HEK293T (cell line): ENCODE measurements around the gene ZNF516.

Source experiments
- CTCF ChIA-PET: fragments of 350-600 bp; formaldehyde crosslinking; extraction: SDS; loops from one replicate; lab custom pipeline; 2021; ENCODE audit warnings: antibody characterized with exemption, inconsistent platforms; lab: Yijun Ruan, JAX
- POLR2A ChIA-PET: fragments of 350-600 bp; formaldehyde crosslinking; extraction: SDS; loops from one replicate; lab custom pipeline; 2020; ENCODE audit warnings: antibody characterized with exemption, inconsistent platforms; lab: Yijun Ruan, JAX
- DNase-seq: peaks from one replicate; pipeline ENCODE4 v3.0.0; 2012; ENCODE audit warnings: mixed read lengths; ENCODE audit errors: extremely low spot score
- ARNT ChIP-seq: fragments of 450-650 bp; IDR thresholded peaks from 2 replicates; pipeline ENCODE4 v1.6.1; 2017; ENCODE audit warnings: mild to moderate bottlenecking
- BHLHE40 ChIP-seq: fragments of 450-650 bp; IDR thresholded peaks from 2 replicates; pipeline ENCODE4 v1.6.1; 2016; ENCODE audit warnings: mild to moderate bottlenecking, moderate library complexity, borderline replicate concordance
- CTBP1 ChIP-seq: fragments of 450-650 bp; IDR thresholded peaks from 2 replicates; pipeline ENCODE4 v1.6.1; 2016; ENCODE audit warnings: borderline replicate concordance
- ELF4 ChIP-seq: fragments of 450-650 bp; IDR thresholded peaks from 2 replicates; pipeline ENCODE4 v1.6.1; 2017; ENCODE audit warnings: antibody characterized with exemption
- FOXA1 ChIP-seq: fragments of 450-650 bp; IDR thresholded peaks from 2 replicates; pipeline ENCODE4 v1.6.1; 2016; ENCODE audit warnings: mild to moderate bottlenecking
- FOXK2 ChIP-seq: fragments of 450-650 bp; IDR thresholded peaks from 2 replicates; pipeline ENCODE4 v1.6.1; 2016; ENCODE audit warnings: mild to moderate bottlenecking
- FOXM1 ChIP-seq: fragments of 450-650 bp; IDR thresholded peaks from 2 replicates; pipeline ENCODE4 v1.6.1; 2017; ENCODE audit warnings: mild to moderate bottlenecking, borderline replicate concordance
- HDGF ChIP-seq: fragments of 450-650 bp; IDR thresholded peaks from 2 replicates; pipeline ENCODE4 v1.6.1; 2017; ENCODE audit warnings: antibody characterized with exemption, borderline replicate concordance
- L3MBTL2 ChIP-seq: fragments of 450-650 bp; conservative IDR thresholded peaks from 2 replicates; pipeline ENCODE4 v1.6.1; 2016; ENCODE audit warnings: mild to moderate bottlenecking
- LEF1 ChIP-seq: fragments of 450-650 bp; IDR thresholded peaks from 2 replicates; pipeline ENCODE4 v1.6.1; 2017; ENCODE audit warnings: mild to moderate bottlenecking, borderline replicate concordance
- NFRKB ChIP-seq: fragments of 450-650 bp; IDR thresholded peaks from 2 replicates; pipeline ENCODE4 v1.6.1; 2016; ENCODE audit warnings: mild to moderate bottlenecking, moderate library complexity
- SP1 ChIP-seq: fragments of 450-650 bp; IDR thresholded peaks from 2 replicates; pipeline ENCODE4 v1.6.1; 2017
- SUZ12 ChIP-seq: fragments of 450-650 bp; IDR thresholded peaks from 2 replicates; pipeline ENCODE4 v1.6.1; 2016; ENCODE audit warnings: mild to moderate bottlenecking
- TARDBP ChIP-seq: fragments of 450-650 bp; IDR thresholded peaks from 2 replicates; pipeline ENCODE4 v1.6.1; 2016
- ZNF384 ChIP-seq: fragments of 450-650 bp; IDR thresholded peaks from 2 replicates; pipeline ENCODE4 v1.6.1; 2016
- TF ChIP-seq, protein P1 (sequence below): fragments of 450-650 bp; IDR thresholded peaks from 2 replicates; pipeline ENCODE4 v1.6.1; 2016

The ZNF516 gene

DNA sequence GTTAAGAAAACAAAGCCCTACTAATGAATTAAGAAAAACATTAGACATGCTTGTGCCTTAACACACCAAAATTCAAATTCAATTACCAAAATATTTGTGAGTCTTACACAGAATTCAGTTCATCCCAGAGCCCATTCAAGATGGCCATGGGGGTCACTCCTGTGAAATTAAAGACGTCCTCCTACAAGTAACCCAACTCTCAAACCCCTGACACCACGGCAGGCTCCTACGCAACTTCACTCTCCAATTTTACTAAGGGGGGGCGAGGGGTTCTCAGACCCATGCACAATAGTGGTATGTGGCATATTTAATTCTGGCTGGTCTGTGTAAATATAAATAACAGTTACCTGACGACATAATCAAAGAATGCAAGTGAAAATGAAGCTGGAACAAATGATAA, 5.0 kb downstream of the ZNF516 start:
- no peak for DNase-seq
- TF ChIP-seq FOXK2 = no peak
- TF ChIP-seq SP1 = no peak
- TF ChIP-seq FOXM1 = no peak
- no peak for TF ChIP-seq HDGF
- no peak for TF ChIP-seq FOXA1
- TF ChIP-seq ZNF384 = no peak
- TF ChIP-seq, protein P1, sequence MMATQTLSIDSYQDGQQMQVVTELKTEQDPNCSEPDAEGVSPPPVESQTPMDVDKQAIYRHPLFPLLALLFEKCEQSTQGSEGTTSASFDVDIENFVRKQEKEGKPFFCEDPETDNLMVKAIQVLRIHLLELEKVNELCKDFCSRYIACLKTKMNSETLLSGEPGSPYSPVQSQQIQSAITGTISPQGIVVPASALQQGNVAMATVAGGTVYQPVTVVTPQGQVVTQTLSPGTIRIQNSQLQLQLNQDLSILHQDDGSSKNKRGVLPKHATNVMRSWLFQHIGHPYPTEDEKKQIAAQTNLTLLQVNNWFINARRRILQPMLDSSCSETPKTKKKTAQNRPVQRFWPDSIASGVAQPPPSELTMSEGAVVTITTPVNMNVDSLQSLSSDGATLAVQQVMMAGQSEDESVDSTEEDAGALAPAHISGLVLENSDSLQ = no peak
- TF ChIP-seq CTBP1 = no peak
- no peak for TF ChIP-seq LEF1
- no peak for TF ChIP-seq L3MBTL2
- TF ChIP-seq ARNT = no peak
- TF ChIP-seq BHLHE40 = no peak
- no peak for TF ChIP-seq NFRKB
- no peak for TF ChIP-seq SUZ12
- ChIA-PET CTCF (interaction anchor here (0.6 to 0.9 kb wide), 3 partner anchors 9 to 168 kb away, joined by 3 to 4 read pairs (median 3); no protein-coding TSS in a partner anchor), POLR2A (interaction anchor here (1.0 kb wide), 1 partner anchor 9 kb away, joined by 5 read pairs; no protein-coding TSS in a partner anchor)

GRCh38 chr18:76489081-76489480, 6.0 kb downstream of the ZNF516 start:
- no peak for DNase-seq
- TF ChIP-seq, protein P1 = no peak
- TF ChIP-seq BHLHE40 (no peak), ELF4 (no peak), ZNF384 (no peak), SP1 (no peak), NFRKB (no peak), FOXA1 (no peak), TARDBP (no peak), ARNT (no peak)
- ChIA-PET POLR2A (interaction anchor here (0.9 kb wide), 1 partner anchor 81 kb away, joined by 3 read pairs; no protein-coding TSS in a partner anchor), CTCF (no interaction called here)

- TF ChIP-seq SP1 (no peak), NFRKB (no peak), FOXK2 (no peak)
- no peak for DNase-seq
- POLR2A ChIA-PET = interaction anchor here (0.9 kb wide), 1 partner anchor 82 kb away, joined by 3 read pairs; no protein-coding TSS in a partner anchor
- CTCF ChIA-PET = interaction anchor here (1.1 to 1.3 kb wide), 2 partner anchors 12 to 132 kb away, joined by 3 read pairs; no protein-coding TSS in a partner anchor
Observed at GRCh38 chr18:76488190-76488589, 6.9 kb downstream of the ZNF516 start.

GRCh38 chr18:76487782-76488181, 7.3 kb downstream of the ZNF516 start:
- no peak for DNase-seq
- TF ChIP-seq ZNF384 = no peak
- no peak for TF ChIP-seq ARNT
- no peak for TF ChIP-seq ELF4
- TF ChIP-seq HDGF = no peak
- TF ChIP-seq CTBP1 = no peak
- no peak for TF ChIP-seq SP1
- 0 out of 2 replicates have a peak, but pooled peaks have one; percentile 26 for TF ChIP-seq FOXM1
- TF ChIP-seq LEF1 = no peak
- TF ChIP-seq NFRKB = no peak
- ChIA-PET CTCF (interaction anchor here (1.1 to 1.3 kb wide), 2 partner anchors 11 to 133 kb away, joined by 3 read pairs; no protein-coding TSS in a partner anchor), POLR2A (interaction anchor here (0.9 kb wide), 1 partner anchor 82 kb away, joined by 3 read pairs; no protein-coding TSS in a partner anchor)

- POLR2A ChIA-PET = no interaction called here
- TF ChIP-seq TARDBP = no peak
- TF ChIP-seq SP1 = no peak
- CTCF ChIA-PET = interaction anchor here (1.1 to 1.3 kb wide), 2 partner anchors 11 to 134 kb away, joined by 3 read pairs; no protein-coding TSS in a partner anchor
- DNase-seq = no peak
Observed at GRCh38 chr18:76487070-76487469, 8.0 kb downstream of the ZNF516 start.

- TF ChIP-seq FOXK2 (no peak), TARDBP (no peak), L3MBTL2 (no peak), CTBP1 (no peak)
- ChIA-PET CTCF (no interaction called here), POLR2A (no interaction called here)
- no peak for DNase-seq
Observed at GRCh38 chr18:76486574-76486973, 8.5 kb downstream of the ZNF516 start.

GRCh38 chr18:76486038-76486437, 9.0 kb downstream of the ZNF516 start:
- POLR2A ChIA-PET = no interaction called here
- no peak for DNase-seq
- no peak for TF ChIP-seq SUZ12
- no peak for TF ChIP-seq FOXM1
- TF ChIP-seq LEF1 = no peak
- TF ChIP-seq SP1 = no peak
- TF ChIP-seq ZNF384 = no peak
- TF ChIP-seq CTBP1 = no peak
- TF ChIP-seq FOXK2 = no peak
- TF ChIP-seq TARDBP = no peak
- no peak for TF ChIP-seq FOXA1
- no peak for TF ChIP-seq BHLHE40
- CTCF ChIA-PET = no interaction called here
